Left lung (tissue), 10 donors: ENCODE results near the gene CACNA2D3. TPM values are rescaled to one million over a fixed set of nuclear protein-coding genes. Genes with fewer than 3 reads are reported as not detected.

Source experiments
- ATAC-seq: fragments of 200-7000 bp; cut with Tn5 transposase; one replicate; pipeline ENCODE4 v1.9.1; 2020; ENCODE audit warnings: moderate library complexity
- DNase-seq, 4 donors: peaks; one replicate each; pipeline ENCODE4 v3.0.0-alpha.2; 2013 to 2020
- H3K27ac ChIP-seq, 2 donors: fragments of 200-600 bp; sonication (generic) in 1 of 2; one replicate each; pipeline versions ENCODE4 v1.5.0 to v1.8.0; 2020 to 2021
- H3K27me3 ChIP-seq, 2 donors: fragments of 200-600 bp; sonication (generic) in 1 of 2; one replicate each; pipeline versions ENCODE4 v1.5.0 to v1.8.0; 2020 to 2021
- H3K36me3 ChIP-seq, 2 donors: fragments of 200-600 bp; sonication (generic) in 1 of 2; one replicate each; pipeline versions ENCODE4 v1.5.0 to v1.8.0; 2020 to 2021
- H3K4me1 ChIP-seq, 2 donors: fragments of 200-600 bp; one replicate each; pipeline ENCODE4 v1.8.0; 2021
- H3K4me3 ChIP-seq, 2 donors: fragments of 200-600 bp; sonication (generic) in 1 of 2; one replicate each; pipeline versions ENCODE4 v1.5.0 to v1.8.0; 2020 to 2021; ENCODE audit warnings: mild to moderate bottlenecking in 1 of 2
- H3K9me3 ChIP-seq, 2 donors: fragments of 200-600 bp; sonication (generic) in 1 of 2; one replicate each; pipeline versions ENCODE4 v1.5.0 to v1.8.0; 2020 to 2021
- CTCF ChIP-seq, 2 donors: fragments of 200-600 bp; sonication (generic) in 1 of 2; IDR thresholded peaks; one replicate each; pipeline versions ENCODE4 v1.5.0 to v1.8.0; 2021; ENCODE audit warnings: antibody characterized with exemption in 2 of 2
- intact Hi-C, 2 donors: fragments of 100-400 bp; cut with DNase I; formaldehyde crosslinking; loops; one replicate each; pipeline versions ENCODE4 v1.11.2 to v1.14.2; 2022
- polyA plus RNA-seq, 6 donors: library from polyadenylated mRNA; unstranded; fragments of 120-200 nt; gene quantifications; one replicate each; pipeline ENCODE4 v1.2.1, GENCODE V29; 2013; ENCODE audit not compliant: insufficient read length in 6 of 6
- total RNA-seq, 2 donors: library from RNA; stranded (reverse); fragmentation: NEBNext Ultra II Directional; extraction: Animal tissue kit (Norgen Biotek cat#: 25700); gene quantifications; one replicate each; pipeline ENCODE4 v1.2.1, GENCODE V29; 2021
- donor health status: DM: no; HTN: yes; CAD: no.
- donor health status: DM: no; HTN: no; CAD: no.

The CACNA2D3 gene
- total and polyA plus RNA-seq, 8 donors = 1.1 to 2.7 (median 1.5) TPM

- ATAC-seq = no peak
- Histone ChIP-seq H3K4me1 (no peaks in the 10 kb centered on the region), H3K4me3 (no peak overlapping the region), H3K27ac (no peak overlapping the region), H3K36me3 (no peaks in the 10 kb centered on the region), H3K9me3 (no peaks in the 10 kb centered on the region), H3K27me3 (no peaks in the 10 kb centered on the region)
- intact Hi-C loops = no loop called here
- no peak for TF ChIP-seq CTCF (IDR thresholded peaks at IDR 0.05)
- no peak for DNase-seq
Measured at GRCh38 chr3:54846119-54846518, 723.8 kb downstream of the CACNA2D3 start.

GRCh38 chr3:54847361-54847760 lies 725.0 kb downstream of the CACNA2D3 start:
- intact Hi-C loops = no loop called here
- no peak for ATAC-seq
- Histone ChIP-seq H3K36me3 (no peaks in the 10 kb centered on the region), H3K4me3 (no peak overlapping the region), H3K27me3 (no peaks in the 10 kb centered on the region), H3K27ac (no peak overlapping the region), H3K9me3 (no peaks in the 10 kb centered on the region), H3K4me1 (no peaks in the 10 kb centered on the region)
- TF ChIP-seq CTCF (IDR thresholded peaks at IDR 0.05) = no peak
- DNase-seq = no peak

- intact Hi-C loops = no loop called here
- Histone ChIP-seq H3K27ac (no peak overlapping the region), H3K9me3 (no peaks in the 10 kb centered on the region), H3K36me3 (no peaks in the 10 kb centered on the region), H3K27me3 (no peaks in the 10 kb centered on the region), H3K4me3 (no peak overlapping the region), H3K4me1 (no peaks in the 10 kb centered on the region)
- TF ChIP-seq CTCF (IDR thresholded peaks at IDR 0.05) = no peak
- ATAC-seq (no peak), DNase-seq (no peak)
Measured at GRCh38 chr3:54849360-54849759, 727.0 kb downstream of the CACNA2D3 start.

GRCh38 chr3:54850484-54851018 lies 728.2 kb downstream of the CACNA2D3 start:
- DNase-seq (no peak), ATAC-seq (no peak)
- Histone ChIP-seq H3K36me3 (no peaks in the 10 kb centered on the region), H3K4me1 (no peaks in the 10 kb centered on the region), H3K9me3 (no peaks in the 10 kb centered on the region), H3K27me3 (no peaks in the 10 kb centered on the region), H3K4me3 (no peak overlapping the region), H3K27ac (no peak overlapping the region)
- no peak for TF ChIP-seq CTCF (IDR thresholded peaks at IDR 0.05)
- intact Hi-C loops = no loop called here

- ATAC-seq (peak; percentile 99), DNase-seq (peak; percentile 49 to 89 (median 72))
- no peaks in the 10 kb centered on the region for H3K27me3 ChIP-seq
- peak; percentile 76 to 78 for TF ChIP-seq CTCF (IDR thresholded peaks at IDR 0.05)
- no peak overlapping the region for H3K4me3 ChIP-seq
- no peaks in the 10 kb centered on the region for H3K4me1 ChIP-seq
- intact Hi-C loops = no loop called here
- no peak overlapping the region for H3K27ac ChIP-seq
- no peaks in the 10 kb centered on the region for H3K36me3 ChIP-seq
- H3K9me3 ChIP-seq = no peaks in the 10 kb centered on the region
Measured at GRCh38 chr3:54853573-54854404, 731.4 kb downstream of the CACNA2D3 start.
